Activated naive CD8-positive, alpha-beta T cell treated with anti-CD3 and anti-CD28 coated beads, Interleukin-2, amount 10 ng/mL, durations not matched to agents 7 days and 5 days (primary cell): ENCODE data around the gene FAM78A. TPM values are rescaled to one million over a fixed set of nuclear protein-coding genes. Genes with fewer than 3 reads are reported as not detected.

Experiments
- ATAC-seq: fragments of 150-1000 bp; cut with Tn5 transposase; one replicate; pipeline ENCODE4 v1.10.0; 2021; ENCODE audit warnings: low read depth, moderate library complexity
- POLR2A ChIA-PET: fragments of 350-600 bp; sonication (Branson Sonifier 250); formaldehyde crosslinking; loops from one replicate; lab custom pipeline; 2021; ENCODE audit warnings: antibody characterized with exemption; lab: Charles Lee
- DNase-seq: peaks from one replicate; pipeline ENCODE4 v3.0.0; 2021
- H3K27ac Mint-ChIP-seq: one replicate; pipeline ENCODE4 v1.8.0; 2022; ENCODE audit warnings: mild to moderate bottlenecking, mixed read lengths
- H3K27me3 Mint-ChIP-seq: one replicate; pipeline ENCODE4 v1.8.0; 2022; ENCODE audit warnings: mild to moderate bottlenecking, moderate library complexity, mixed read lengths
- H3K36me3 Mint-ChIP-seq: one replicate; pipeline ENCODE4 v1.8.0; 2021; ENCODE audit warnings: mild to moderate bottlenecking, mixed read lengths
- H3K4me1 Mint-ChIP-seq: one replicate; pipeline ENCODE4 v1.8.0; 2021; ENCODE audit warnings: mixed read lengths
- H3K4me3 Mint-ChIP-seq: one replicate; pipeline ENCODE4 v1.8.0; 2022; ENCODE audit warnings: mild to moderate bottlenecking, moderate library complexity, mixed read lengths
- H3K9me3 Mint-ChIP-seq: one replicate; pipeline ENCODE4 v1.8.0; 2021; ENCODE audit warnings: mixed read lengths
- total RNA-seq, 2 experiments: library from RNA; stranded (reverse); gene quantifications; one replicate each; pipeline ENCODE4 v1.2.3, GENCODE V29; 2021

The FAM78A gene
- total RNA-seq, 2 experiments from 2014 or later = 102 to 104 TPM

DNA sequence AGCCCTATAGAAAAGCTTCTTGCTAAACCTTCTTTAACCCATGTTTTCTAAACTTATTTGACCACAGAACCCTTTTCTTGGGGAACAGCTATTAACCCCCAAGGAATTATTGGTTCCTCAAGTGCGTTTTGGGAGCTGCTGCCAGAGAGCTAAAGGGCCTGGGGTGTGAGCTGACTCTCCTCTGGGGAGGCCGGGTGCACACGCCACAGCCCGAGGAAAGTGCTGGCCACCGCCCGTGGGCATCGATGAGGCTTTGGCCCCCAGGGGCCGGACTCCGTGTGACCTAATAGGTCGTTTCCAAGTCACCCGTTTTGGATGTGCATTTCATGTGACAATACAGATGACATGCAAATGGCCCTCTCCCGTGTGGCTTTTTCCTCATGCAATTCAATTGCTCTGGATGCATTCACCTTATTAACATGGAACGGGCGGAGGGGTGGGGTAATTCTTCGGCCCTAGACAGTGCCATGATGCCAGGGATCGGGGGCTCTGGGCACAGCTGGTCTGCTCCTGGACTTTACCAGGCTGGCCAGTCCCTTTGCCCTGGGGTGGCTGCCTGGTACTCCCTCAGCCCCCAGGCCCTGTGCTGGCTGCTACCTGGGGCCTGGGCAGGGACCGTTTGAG lies 32.7 kb upstream of the FAM78A start:
- ATAC-seq (no peak), DNase-seq (no peak)
- H3K4me3 Mint-ChIP-seq = no peak overlapping the region
- H3K4me1 Mint-ChIP-seq = peaks cover 11% of the 10 kb centered on the region
- H3K36me3 Mint-ChIP-seq = no peaks in the 10 kb centered on the region
- H3K27me3 Mint-ChIP-seq = peaks cover 4% of the 10 kb centered on the region
- no peak overlapping the region for H3K27ac Mint-ChIP-seq
- H3K9me3 Mint-ChIP-seq = no peaks in the 10 kb centered on the region
- POLR2A ChIA-PET = no interaction called here

DNA sequence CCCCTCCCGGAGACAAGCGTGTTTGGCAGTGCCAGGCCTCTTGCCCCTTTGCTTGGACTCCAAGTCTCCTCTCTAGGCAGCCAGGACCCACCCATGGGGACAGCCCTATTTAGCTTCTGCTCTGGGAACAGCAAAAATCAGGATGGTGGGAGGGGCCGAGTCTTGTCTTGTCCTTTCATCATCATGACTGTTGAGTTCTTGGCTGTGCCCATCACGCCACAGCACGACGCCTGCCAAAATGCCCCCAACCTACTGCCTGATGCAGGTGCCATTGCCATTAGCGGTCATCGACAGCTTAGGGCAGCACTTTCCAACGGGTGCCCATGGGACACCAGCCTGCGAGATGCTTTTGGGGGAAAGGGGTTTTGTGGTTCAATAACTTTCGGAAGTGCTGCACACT lies 32.1 kb upstream of the FAM78A start:
- peaks cover 11% of the 10 kb centered on the region for H3K4me1 Mint-ChIP-seq
- no peak overlapping the region for H3K4me3 Mint-ChIP-seq
- H3K9me3 Mint-ChIP-seq = no peaks in the 10 kb centered on the region
- H3K27ac Mint-ChIP-seq = no peak overlapping the region
- no peaks in the 10 kb centered on the region for H3K36me3 Mint-ChIP-seq
- DNase-seq (no peak), ATAC-seq (no peak)
- POLR2A ChIA-PET = no interaction called here
- H3K27me3 Mint-ChIP-seq = peaks cover 4% of the 10 kb centered on the region

DNA sequence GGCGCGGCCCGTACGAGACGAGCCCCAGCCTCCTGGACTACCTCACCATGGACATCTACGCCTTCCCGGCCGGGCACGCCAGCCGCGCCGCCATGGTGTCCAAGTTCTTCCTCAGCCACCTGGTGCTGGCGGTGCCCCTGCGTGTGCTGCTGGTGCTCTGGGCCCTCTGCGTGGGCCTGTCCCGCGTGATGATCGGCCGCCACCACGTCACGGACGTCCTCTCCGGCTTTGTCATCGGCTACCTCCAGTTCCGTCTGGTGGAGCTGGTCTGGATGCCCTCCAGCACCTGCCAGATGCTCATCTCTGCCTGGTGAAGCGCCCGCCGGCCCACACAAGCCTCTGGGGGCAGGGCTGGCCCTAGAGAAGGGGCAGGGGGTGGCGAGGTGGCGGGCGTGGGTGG lies 31.7 kb upstream of the FAM78A start:
- Mint-ChIP-seq H3K27me3 (peaks cover 4% of the 10 kb centered on the region), H3K4me3 (no peak overlapping the region), H3K27ac (no peak overlapping the region), H3K9me3 (no peaks in the 10 kb centered on the region), H3K4me1 (peaks cover 11% of the 10 kb centered on the region), H3K36me3 (no peaks in the 10 kb centered on the region)
- no peak for DNase-seq
- no peak for ATAC-seq
- POLR2A ChIA-PET = interaction anchor here (0.6 kb wide), 1 partner anchor 61 kb away, joined by 6 read pairs; no protein-coding TSS in a partner anchor

DNA sequence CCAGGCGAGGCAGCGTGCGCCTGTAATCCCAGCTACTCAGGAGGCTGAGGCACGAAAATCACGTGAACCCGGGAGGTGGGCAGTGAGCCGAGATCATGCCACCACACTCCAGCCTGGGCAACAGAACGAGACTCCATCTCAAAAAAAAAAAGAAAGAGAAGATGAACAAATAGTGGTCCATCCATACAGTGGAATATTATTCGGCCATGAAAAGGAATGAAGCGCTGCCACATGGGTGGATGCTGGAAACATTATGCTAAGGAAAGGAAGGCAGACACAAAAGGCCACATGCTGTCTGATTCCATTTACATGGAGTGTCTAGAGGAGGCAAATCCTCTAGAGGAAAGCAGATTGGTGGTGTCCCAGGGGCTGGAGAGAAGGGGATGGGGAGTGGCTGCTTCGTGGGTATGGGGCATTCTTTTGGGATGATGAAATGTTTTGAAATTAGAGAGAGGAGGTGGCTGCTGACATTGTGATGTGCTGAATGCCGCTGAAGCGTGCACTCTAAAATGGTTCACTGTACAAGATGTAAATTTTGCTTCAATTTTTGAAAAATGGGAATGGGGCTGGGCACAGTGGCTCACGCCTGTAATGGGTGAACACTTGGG lies 30.2 kb upstream of the FAM78A start:
- H3K27me3 Mint-ChIP-seq = peaks cover 4% of the 10 kb centered on the region
- H3K4me1 Mint-ChIP-seq = peaks cover 11% of the 10 kb centered on the region
- H3K36me3 Mint-ChIP-seq = no peaks in the 10 kb centered on the region
- H3K4me3 Mint-ChIP-seq = no peak overlapping the region
- no peak for ATAC-seq
- H3K9me3 Mint-ChIP-seq = no peaks in the 10 kb centered on the region
- no peak for DNase-seq
- POLR2A ChIA-PET = no interaction called here
- no peak overlapping the region for H3K27ac Mint-ChIP-seq

DNA sequence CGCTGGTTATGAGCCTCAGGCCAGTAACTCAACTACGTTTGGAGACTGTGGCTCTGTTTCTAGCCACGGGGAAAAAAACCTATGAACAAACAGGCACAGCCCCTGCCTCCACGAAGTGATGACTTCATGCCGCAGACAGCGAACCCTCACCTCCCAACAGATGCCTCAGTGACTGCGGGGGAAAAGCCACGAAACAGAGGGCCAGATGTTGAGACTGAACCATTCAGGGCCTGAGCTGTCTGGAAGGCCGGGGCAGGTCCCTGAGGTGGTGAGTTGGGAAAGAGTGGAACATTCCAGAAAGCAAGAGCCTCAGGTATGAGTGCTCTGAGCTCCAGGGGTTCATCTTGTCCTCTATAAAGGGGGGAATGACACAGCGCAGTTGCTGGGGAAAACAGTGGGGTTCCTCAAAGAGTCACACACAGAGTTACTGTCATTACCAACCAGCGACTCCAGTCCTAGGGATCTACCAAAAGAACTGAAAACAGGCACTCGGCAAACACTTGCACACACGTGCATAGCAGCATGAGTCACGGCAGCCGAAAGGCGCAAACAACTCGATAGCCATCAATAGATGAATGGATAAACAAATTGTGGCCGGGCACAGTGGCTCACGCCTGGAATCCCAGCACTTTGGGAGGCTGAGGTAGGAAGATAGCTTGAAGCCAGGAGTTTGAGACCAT lies 28.5 kb upstream of the FAM78A start:
- ATAC-seq (no peak), DNase-seq (no peak)
- Mint-ChIP-seq H3K9me3 (no peaks in the 10 kb centered on the region), H3K27me3 (peaks cover 4% of the 10 kb centered on the region), H3K27ac (no peak overlapping the region), H3K36me3 (no peaks in the 10 kb centered on the region), H3K4me1 (peaks cover 2% of the 10 kb centered on the region), H3K4me3 (no peak overlapping the region)
- POLR2A ChIA-PET = no interaction called here

DNA sequence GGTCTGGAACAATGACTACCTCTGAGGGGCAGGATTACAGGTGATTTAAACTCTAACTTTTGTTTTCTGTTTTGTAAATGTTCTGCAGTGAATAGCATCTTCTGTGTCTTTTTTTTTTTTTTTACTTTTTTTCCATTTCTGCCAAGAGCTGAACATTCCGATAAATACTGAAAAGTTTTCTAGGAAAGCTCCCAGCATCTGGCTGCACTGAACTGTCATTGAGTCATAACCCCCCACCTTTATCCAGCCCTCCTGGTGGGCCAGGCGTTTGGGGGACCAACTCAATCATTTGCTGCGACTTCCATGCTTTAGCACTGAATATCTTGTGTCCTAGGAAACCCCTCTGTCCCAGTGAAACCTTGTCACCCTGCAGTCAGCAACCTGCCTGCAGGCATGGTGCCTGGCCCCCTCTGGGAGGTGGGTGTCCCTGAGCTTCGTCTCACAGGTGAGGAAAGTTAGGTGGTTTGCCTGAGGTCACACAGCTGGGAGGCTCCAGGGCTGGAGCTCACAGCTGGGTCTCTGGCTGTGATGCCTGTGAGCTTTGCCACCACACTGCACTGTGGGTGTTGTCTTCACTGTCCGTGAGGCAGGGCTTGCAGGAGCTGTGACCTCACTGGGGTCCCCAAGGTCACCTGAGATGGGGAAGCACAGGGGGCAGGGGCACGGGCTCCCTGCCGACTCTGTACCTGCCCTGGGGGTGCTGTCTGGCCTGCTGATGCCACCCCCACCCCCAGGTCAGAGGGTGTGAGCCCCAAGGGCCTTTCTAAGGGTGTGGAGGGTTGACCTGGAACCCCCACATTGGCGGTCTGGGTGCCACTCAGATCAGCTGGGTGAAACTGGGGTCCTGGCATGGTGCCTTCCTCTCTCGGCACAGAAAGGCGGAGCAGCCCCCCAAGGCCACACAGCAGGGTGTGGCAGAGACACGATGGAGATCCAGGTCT lies 27.3 kb upstream of the FAM78A start:
- POLR2A ChIA-PET = no interaction called here
- no peak for ATAC-seq
- H3K27me3 Mint-ChIP-seq = peaks cover 4% of the 10 kb centered on the region
- no peaks in the 10 kb centered on the region for H3K4me1 Mint-ChIP-seq
- H3K27ac Mint-ChIP-seq = no peak overlapping the region
- H3K36me3 Mint-ChIP-seq = no peaks in the 10 kb centered on the region
- H3K9me3 Mint-ChIP-seq = no peaks in the 10 kb centered on the region
- no peak for DNase-seq
- no peak overlapping the region for H3K4me3 Mint-ChIP-seq

DNA sequence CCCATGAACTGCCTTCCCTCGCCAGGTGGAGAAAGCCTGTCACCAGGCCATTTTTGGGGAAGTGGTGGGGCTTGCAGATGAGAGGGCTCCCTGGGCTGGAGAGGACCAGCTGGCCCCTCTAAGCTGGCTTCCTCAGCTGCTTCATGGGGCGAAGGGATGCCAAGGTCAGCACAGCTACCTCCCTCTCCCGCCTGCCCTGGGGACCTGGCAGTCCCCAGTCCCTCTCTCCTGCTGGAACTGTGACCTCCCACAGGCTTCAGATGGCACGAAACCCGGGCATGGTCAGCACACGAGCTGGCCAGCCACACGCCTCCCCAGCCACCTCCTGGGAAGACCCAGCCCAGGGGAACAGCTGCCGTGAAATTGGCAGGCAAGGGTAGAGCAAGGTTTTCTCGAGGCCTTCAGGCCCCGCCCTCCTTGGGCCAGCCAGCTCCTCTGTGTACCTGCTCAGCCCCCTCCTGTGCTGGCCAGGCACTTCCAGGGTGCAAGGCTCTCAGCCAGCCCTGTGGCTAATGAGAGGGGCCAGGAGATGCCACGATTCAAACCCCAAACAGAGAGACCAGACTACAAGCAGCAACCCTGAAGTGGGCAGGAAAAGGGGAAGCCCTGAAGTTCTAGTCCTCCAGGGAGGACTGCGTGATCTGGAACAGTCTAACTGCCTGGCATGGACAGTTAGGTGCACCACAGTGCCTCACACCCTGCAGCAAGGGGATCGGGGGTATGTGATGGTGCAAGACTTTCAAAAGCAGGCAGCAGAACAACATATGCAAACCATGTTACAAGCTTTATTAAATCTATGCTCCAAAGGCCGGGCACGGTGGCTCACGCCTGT lies 26.1 kb upstream of the FAM78A start:
- POLR2A ChIA-PET = no interaction called here
- ATAC-seq = no peak
- H3K27ac Mint-ChIP-seq = no peak overlapping the region

DNA sequence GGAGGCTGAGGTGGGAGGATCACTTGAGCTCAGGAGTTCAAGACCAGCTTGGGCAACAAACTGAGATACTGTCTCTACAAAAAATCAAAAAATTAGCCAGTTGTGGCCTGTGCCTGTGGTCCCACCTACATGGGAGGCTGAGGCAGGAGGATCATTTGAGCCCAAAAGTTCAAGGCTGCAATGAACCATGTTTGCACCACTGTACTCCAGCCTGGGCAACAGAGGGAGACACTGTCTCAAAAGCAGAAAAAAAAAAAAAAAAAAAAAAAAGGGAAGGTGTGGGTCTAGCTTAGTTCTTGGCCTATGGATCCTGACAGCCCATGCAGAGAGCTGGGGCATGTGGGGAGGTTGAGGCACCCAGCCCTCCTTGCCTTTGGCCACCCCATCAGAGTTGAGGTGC lies 24.1 kb upstream of the FAM78A start:
- ATAC-seq (no peak), DNase-seq (no peak)
- POLR2A ChIA-PET = no interaction called here
- Mint-ChIP-seq H3K27me3 (peaks cover 6% of the 10 kb centered on the region), H3K36me3 (no peaks in the 10 kb centered on the region), H3K4me1 (no peaks in the 10 kb centered on the region), H3K9me3 (no peaks in the 10 kb centered on the region), H3K4me3 (no peak overlapping the region), H3K27ac (no peak overlapping the region)

More for the DNA sequence above, 26.1 kb upstream of the FAM78A start:
- H3K27me3 Mint-ChIP-seq = peaks cover 4% of the 10 kb centered on the region
- H3K4me1 Mint-ChIP-seq = no peaks in the 10 kb centered on the region
- DNase-seq = no peak
- H3K9me3 Mint-ChIP-seq = no peaks in the 10 kb centered on the region
- no peak overlapping the region for H3K4me3 Mint-ChIP-seq
- H3K36me3 Mint-ChIP-seq = no peaks in the 10 kb centered on the region

DNA sequence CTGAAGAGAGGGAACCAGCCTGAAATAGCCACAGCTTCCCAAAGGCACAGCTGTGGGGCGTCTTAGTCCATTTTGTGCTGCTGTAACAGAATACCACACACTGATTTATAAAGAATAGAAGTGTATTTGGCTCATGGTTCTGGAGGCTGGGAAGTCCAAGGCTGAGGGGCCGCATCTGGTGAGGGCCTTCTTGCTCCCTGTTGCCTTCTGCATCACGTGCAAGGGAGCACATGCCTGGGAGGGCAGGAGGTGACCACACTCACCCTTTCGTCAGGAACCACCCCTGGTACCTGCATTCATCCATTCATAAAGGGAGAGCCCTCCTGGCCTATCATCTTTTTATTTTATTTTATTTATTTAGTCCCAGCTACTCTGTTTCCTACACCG lies 23.6 kb upstream of the FAM78A start:
- no peak for ATAC-seq
- Mint-ChIP-seq H3K27ac (no peak overlapping the region), H3K36me3 (no peaks in the 10 kb centered on the region), H3K4me3 (no peak overlapping the region), H3K27me3 (peaks cover 4% of the 10 kb centered on the region), H3K4me1 (no peaks in the 10 kb centered on the region), H3K9me3 (no peaks in the 10 kb centered on the region)
- DNase-seq = no peak
- POLR2A ChIA-PET = no interaction called here

DNA sequence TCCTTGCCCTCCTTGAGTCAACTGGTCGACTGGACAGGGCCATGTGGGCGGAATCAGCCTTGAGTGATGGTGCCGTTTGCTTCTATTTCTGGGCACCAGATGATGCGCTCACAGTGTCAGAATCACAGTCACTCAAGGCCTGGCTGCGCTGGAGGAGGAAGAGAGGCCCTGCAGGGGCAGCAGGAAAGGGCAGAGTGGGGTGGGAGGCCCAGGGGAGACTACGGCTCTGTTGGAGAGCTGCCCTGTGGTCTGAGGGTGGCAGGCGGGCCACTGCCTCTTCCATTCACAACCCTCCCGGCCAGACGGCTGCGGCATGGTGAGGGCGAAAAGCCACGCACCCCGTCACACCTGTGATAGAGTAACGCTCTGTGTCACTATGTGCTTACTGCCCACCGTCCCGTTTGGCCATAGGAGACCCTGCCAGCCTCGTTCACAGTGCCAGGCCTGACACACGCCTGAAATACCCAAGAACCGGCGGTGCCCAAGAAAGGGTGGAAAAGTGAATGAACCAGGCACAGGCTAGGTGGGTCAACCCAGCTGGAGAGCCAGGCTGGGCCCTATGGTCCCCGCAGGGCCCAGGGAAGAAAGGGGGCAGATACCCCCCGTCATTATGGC lies 23.1 kb upstream of the FAM78A start:
- no peak for ATAC-seq
- DNase-seq = no peak
- H3K9me3 Mint-ChIP-seq = no peaks in the 10 kb centered on the region
- no peak overlapping the region for H3K27ac Mint-ChIP-seq
- H3K27me3 Mint-ChIP-seq = peaks cover 4% of the 10 kb centered on the region
- H3K36me3 Mint-ChIP-seq = no peaks in the 10 kb centered on the region
- no peak overlapping the region for H3K4me3 Mint-ChIP-seq
- POLR2A ChIA-PET = no interaction called here
- no peaks in the 10 kb centered on the region for H3K4me1 Mint-ChIP-seq

DNA sequence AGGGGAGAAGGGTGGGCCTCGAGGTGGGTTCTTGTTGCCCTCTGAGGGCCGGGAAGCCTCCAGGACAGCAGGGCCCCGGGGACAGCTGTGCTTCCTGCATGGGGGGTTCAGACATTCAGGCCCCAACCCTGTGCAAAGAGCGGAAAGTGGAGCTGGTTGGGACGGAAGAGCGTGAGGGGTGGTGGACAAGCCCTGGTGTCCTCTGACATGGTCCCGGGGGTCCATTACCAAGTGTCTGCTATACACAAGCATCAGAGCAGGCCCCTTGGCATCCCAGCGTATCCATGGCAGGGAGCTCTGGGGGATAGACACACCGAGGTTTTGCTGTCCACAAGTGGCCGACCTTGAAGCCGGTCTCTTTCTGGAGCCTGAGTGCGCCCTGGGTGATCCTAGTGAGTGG lies 22.5 kb upstream of the FAM78A start:
- POLR2A ChIA-PET = no interaction called here
- Mint-ChIP-seq H3K4me1 (no peaks in the 10 kb centered on the region), H3K9me3 (no peaks in the 10 kb centered on the region), H3K27me3 (peaks cover 4% of the 10 kb centered on the region), H3K4me3 (no peak overlapping the region), H3K27ac (no peak overlapping the region), H3K36me3 (no peaks in the 10 kb centered on the region)
- no peak for ATAC-seq
- no peak for DNase-seq

DNA sequence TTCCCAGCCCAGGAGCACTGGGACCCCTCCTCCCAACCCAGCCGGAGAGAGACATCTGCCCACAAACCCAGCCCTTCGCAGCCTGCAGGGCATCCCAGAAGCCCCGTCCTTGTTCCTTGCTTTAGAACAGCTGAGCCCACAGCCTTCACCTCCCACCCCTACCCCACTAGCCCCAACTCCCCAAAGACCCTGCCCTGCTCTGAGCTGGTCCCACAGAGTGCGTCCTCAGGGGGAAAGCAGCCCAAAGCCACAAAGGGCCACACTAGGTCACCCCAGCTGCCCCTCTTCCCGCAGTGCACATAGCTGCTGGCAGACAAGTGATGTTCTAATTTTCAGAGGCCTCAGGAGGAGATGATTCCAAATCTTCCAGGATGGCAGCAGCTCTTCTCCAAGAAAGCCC lies 22.0 kb upstream of the FAM78A start:
- POLR2A ChIA-PET = no interaction called here
- H3K27me3 Mint-ChIP-seq = peaks cover 4% of the 10 kb centered on the region

More for the DNA sequence above, 22.0 kb upstream of the FAM78A start:
- H3K36me3 Mint-ChIP-seq = no peaks in the 10 kb centered on the region
- no peak for DNase-seq
- H3K4me3 Mint-ChIP-seq = no peak overlapping the region
- H3K9me3 Mint-ChIP-seq = no peaks in the 10 kb centered on the region
- no peak for ATAC-seq
- no peak overlapping the region for H3K27ac Mint-ChIP-seq
- H3K4me1 Mint-ChIP-seq = no peaks in the 10 kb centered on the region
